NCI-H82 treated with DMSO at 0.1 percent for 48 hours (cell line): Measurements from ENCODE around the gene PKD1.

Experiments used
- DNase-seq: peaks from one replicate; lab custom pipeline; 2025; ENCODE audit not compliant: unreplicated experiment; lab: John Stamatoyannopoulos, UW

The PKD1 gene

GRCh38 chr16:2078691-2079090, 57.0 kb downstream of the PKD1 start:
- DNase-seq: no peak

- DNase-seq: no peak
Measured at GRCh38 chr16:2078096-2078495, 57.6 kb downstream of the PKD1 start.

- no peak for DNase-seq
Measured at GRCh38 chr16:2077696-2078095, 58.0 kb downstream of the PKD1 start.

GRCh38 chr16:2077016-2077415, 58.7 kb downstream of the PKD1 start:
- no peak for DNase-seq

- DNase-seq: no peak
Measured at GRCh38 chr16:2076072-2076865, 59.4 kb downstream of the PKD1 start.

- DNase-seq: no peak
Measured at GRCh38 chr16:2075631-2076030, 60.1 kb downstream of the PKD1 start.

GRCh38 chr16:2074071-2074470, 61.6 kb downstream of the PKD1 start:
- no peak for DNase-seq

- no peak for DNase-seq
Measured at GRCh38 chr16:2072926-2073325, 62.8 kb downstream of the PKD1 start.

- DNase-seq: no peak
Measured at GRCh38 chr16:2071454-2072202, 64.1 kb downstream of the PKD1 start.

- no peak for DNase-seq
Measured at GRCh38 chr16:2070576-2071453, 64.9 kb downstream of the PKD1 start.

- DNase-seq: no peak
Measured at GRCh38 chr16:2066139-2066538, 69.6 kb downstream of the PKD1 start.

GRCh38 chr16:2064368-2064945, 71.2 kb downstream of the PKD1 start:
- DNase-seq: no peak

- no peak for DNase-seq
Measured at GRCh38 chr16:2063861-2064260, 71.8 kb downstream of the PKD1 start.

GRCh38 chr16:2062801-2063200, 72.9 kb downstream of the PKD1 start:
- DNase-seq: no peak

GRCh38 chr16:2061526-2061925, 74.2 kb downstream of the PKD1 start:
- DNase-seq: no peak

- DNase-seq: no peak
Measured at GRCh38 chr16:2061023-2061422, 74.7 kb downstream of the PKD1 start.

- no peak for DNase-seq
Measured at GRCh38 chr16:2060346-2060745, 75.4 kb downstream of the PKD1 start.

GRCh38 chr16:2058872-2059271, 76.8 kb downstream of the PKD1 start:
- DNase-seq: no peak

GRCh38 chr16:2058420-2058819, 77.3 kb downstream of the PKD1 start:
- no peak for DNase-seq

GRCh38 chr16:2057438-2057837, 78.3 kb downstream of the PKD1 start:
- no peak for DNase-seq
